SU-DHL-6 (cell line): ENCODE results near the gene SLC2A6.

Experiments used
- EZH2phosphoT487 ChIP-seq: fragments of 200-600 bp; sonication (generic), shearing (Covaris generic); conservative IDR thresholded peaks from 2 replicates; pipeline ENCODE4 v1.6.1; 2018; ENCODE audit warnings: mild to moderate bottlenecking, antibody characterized with exemption, low read length, moderate library complexity, mixed read lengths
- TF ChIP-seq, protein P1 (sequence below): fragments of 200-600 bp; sonication (generic); IDR thresholded peaks from one replicate; pipeline ENCODE4 v1.5.1; 2017; ENCODE audit warnings: antibody characterized with exemption, mild to moderate bottlenecking, low read length, moderate library complexity; ENCODE audit not compliant: insufficient read depth, poor library complexity, severe bottlenecking

DNA sequence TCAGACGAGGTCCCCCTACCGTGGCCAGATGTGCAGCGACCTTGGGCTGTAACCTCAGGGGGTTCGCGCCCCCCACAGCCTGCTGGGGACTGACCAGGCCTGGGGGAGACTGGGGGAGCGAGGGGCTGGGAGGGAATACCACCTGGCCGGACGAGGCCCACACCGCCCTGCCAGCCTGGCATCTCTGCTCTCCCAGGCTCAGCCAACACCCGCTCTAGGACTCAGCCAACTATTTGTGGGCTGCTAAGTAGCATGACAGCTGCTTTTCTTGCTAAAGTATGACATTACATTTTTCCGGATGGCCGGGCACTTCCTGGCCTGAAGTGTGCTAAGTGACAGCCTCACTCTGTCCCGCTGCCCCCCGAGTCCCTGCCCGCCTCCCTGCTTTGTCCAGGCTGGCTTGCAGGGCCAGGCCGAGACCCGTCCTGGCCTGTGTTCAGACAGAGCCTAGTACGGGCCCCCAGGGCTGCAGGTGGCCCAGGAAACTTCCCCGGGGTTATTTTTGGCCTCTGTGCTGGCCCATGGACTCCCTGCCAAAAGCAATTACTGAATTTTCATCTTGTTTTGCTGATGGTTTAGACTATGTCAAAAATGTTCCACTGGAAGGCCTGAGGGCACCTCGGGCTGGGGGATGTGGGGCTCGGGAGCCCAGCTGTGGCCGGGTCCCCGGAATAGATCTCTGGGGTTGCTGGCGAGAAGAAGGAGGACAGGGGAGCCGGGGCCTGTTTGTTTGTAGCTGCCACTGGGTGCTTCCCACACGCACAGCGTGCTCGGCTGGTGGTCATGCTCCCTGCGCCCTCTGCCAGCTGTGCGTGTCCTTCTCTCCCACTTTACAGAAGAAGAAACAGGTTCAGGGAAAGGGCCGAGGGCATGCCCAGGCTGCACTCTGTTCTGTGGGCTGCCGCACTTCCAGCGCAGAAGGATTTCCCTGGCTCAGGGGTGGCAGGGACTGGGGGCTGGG lies 13.4 kb upstream of the SLC2A6 start:
- TF ChIP-seq, protein P1, sequence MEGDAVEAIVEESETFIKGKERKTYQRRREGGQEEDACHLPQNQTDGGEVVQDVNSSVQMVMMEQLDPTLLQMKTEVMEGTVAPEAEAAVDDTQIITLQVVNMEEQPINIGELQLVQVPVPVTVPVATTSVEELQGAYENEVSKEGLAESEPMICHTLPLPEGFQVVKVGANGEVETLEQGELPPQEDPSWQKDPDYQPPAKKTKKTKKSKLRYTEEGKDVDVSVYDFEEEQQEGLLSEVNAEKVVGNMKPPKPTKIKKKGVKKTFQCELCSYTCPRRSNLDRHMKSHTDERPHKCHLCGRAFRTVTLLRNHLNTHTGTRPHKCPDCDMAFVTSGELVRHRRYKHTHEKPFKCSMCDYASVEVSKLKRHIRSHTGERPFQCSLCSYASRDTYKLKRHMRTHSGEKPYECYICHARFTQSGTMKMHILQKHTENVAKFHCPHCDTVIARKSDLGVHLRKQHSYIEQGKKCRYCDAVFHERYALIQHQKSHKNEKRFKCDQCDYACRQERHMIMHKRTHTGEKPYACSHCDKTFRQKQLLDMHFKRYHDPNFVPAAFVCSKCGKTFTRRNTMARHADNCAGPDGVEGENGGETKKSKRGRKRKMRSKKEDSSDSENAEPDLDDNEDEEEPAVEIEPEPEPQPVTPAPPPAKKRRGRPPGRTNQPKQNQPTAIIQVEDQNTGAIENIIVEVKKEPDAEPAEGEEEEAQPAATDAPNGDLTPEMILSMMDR = no peak
- no peak for TF ChIP-seq EZH2phosphoT487
